MM.1S (cell line): ENCODE measurements around the gene RIN1.
"Not testable (repeated sequence)": the region's sequence is repeated elsewhere in the genome, so short reads cannot be mapped to it uniquely, and the experiment has no call there.

Experiments used
- DNase-seq: peaks from one replicate; pipeline ENCODE4 v3.0.0-alpha.2; 2015
- H2AFZ ChIP-seq: fragments of 300-600 bp; sonication (generic); 2 replicates; pipeline ENCODE4 v1.6.0; 2016; ENCODE audit warnings: antibody characterized with exemption, low read length
- H3F3A ChIP-seq: fragments of 300-600 bp; sonication (generic); 2 replicates; pipeline ENCODE4 v1.6.1; 2016; ENCODE audit warnings: mild to moderate bottlenecking, antibody characterized with exemption, low read length, moderate library complexity, mixed read lengths; ENCODE audit not compliant: insufficient read depth
- H3K27ac ChIP-seq: fragments of 300-600 bp; sonication (generic); 2 replicates; pipeline ENCODE4 v1.5.1; 2016; ENCODE audit warnings: mild to moderate bottlenecking, low read length
- H3K27me3 ChIP-seq: fragments of 300-600 bp; sonication (generic); replicated peaks from 2 replicates; pipeline ENCODE4 v1.6.0; 2016; ENCODE audit warnings: low read length; ENCODE audit not compliant: insufficient read depth
- H3K36me3 ChIP-seq: fragments of 300-600 bp; sonication (generic); replicated peaks from 2 replicates; pipeline ENCODE4 v1.6.1; 2016; ENCODE audit warnings: mild to moderate bottlenecking, low read length, mixed read lengths; ENCODE audit not compliant: insufficient read depth
- H3K4me1 ChIP-seq: fragments of 300-600 bp; sonication (generic); 2 replicates; pipeline ENCODE4 v1.6.1; 2016; ENCODE audit warnings: low read length, mixed read lengths
- H3K4me2 ChIP-seq: fragments of 300-600 bp; sonication (generic); 2 replicates; pipeline ENCODE4 v1.6.0; 2016; ENCODE audit warnings: low read depth, low read length
- H3K4me3 ChIP-seq: fragments of 300-600 bp; sonication (generic); 2 replicates; pipeline ENCODE4 v1.5.1; 2016; ENCODE audit warnings: low read length, mixed read lengths
- H3K79me2 ChIP-seq: fragments of 300-600 bp; sonication (generic); 2 replicates; pipeline ENCODE4 v1.6.1; 2016; ENCODE audit warnings: mixed run types, low read length, mixed read lengths
- H3K9ac ChIP-seq: fragments of 300-600 bp; sonication (generic); 2 replicates; pipeline ENCODE4 v1.6.1; 2016; ENCODE audit warnings: low read length, mixed read lengths
- H3K9me2 ChIP-seq: fragments of 300-600 bp; sonication (generic); replicated peaks from 2 replicates; pipeline ENCODE4 v1.6.1; 2016; ENCODE audit warnings: mild to moderate bottlenecking, low read length, mixed read lengths; ENCODE audit not compliant: insufficient read depth
- H3K9me3 ChIP-seq: fragments of 300-600 bp; sonication (generic); replicated peaks from 2 replicates; pipeline ENCODE4 v1.6.1; 2016; ENCODE audit warnings: mild to moderate bottlenecking, low read length, mixed read lengths; ENCODE audit not compliant: insufficient read depth
- H4K20me1 ChIP-seq: fragments of 300-600 bp; sonication (generic); 2 replicates; pipeline ENCODE4 v1.6.1; 2016; ENCODE audit warnings: mild to moderate bottlenecking, low read length, moderate library complexity, mixed read lengths; ENCODE audit not compliant: insufficient read depth
- CTCF ChIP-seq: fragments of 300-600 bp; sonication (generic); IDR thresholded peaks from 2 replicates; pipeline ENCODE4 v1.5.1; 2016; ENCODE audit warnings: antibody characterized with exemption, low read length, mixed read lengths
- EZH2 ChIP-seq: fragments of 300-600 bp; sonication (generic); optimal IDR thresholded peaks from 2 replicates; pipeline ENCODE3; 2017; ENCODE audit warnings: low read depth, mild to moderate bottlenecking, antibody characterized with exemption, low read length, mixed read lengths
- EZH2phosphoT487 ChIP-seq: fragments of 300-600 bp; sonication (generic); IDR thresholded peaks from 2 replicates; pipeline ENCODE4 v1.6.1; 2018; ENCODE audit warnings: antibody characterized with exemption, low read length

Gene RIN1

GRCh38 chr11:66311965-66312548, 24.2 kb downstream of the RIN1 start:
- H3K36me3 ChIP-seq: no peaks in the 10 kb centered on the region
- no peaks in the 10 kb centered on the region for H3K79me2 ChIP-seq
- peak overlapping the region; percentile 61 for H3K4me2 ChIP-seq
- H3K9ac ChIP-seq: no peak overlapping the region; the same call in 1 of the 2 replicates
- H2AFZ ChIP-seq: peak overlapping the region; percentile 43
- H4K20me1 ChIP-seq: no peaks in the 10 kb centered on the region
- no peaks in the 10 kb centered on the region for H3K4me1 ChIP-seq
- H3K27me3 ChIP-seq: peaks cover 73% of the 10 kb centered on the region
- H3F3A ChIP-seq: no peaks in the 10 kb centered on the region
- H3K4me3 ChIP-seq: peak overlapping the region; percentile 54
- H3K27ac ChIP-seq: peak overlapping the region; percentile 25; the same call in 1 of the 2 replicates
- no peaks in the 10 kb centered on the region for H3K9me2 ChIP-seq
- H3K9me3 ChIP-seq: no peaks in the 10 kb centered on the region
- TF ChIP-seq EZH2 (no peak), EZH2phosphoT487 (no peak), CTCF (peak; percentile 69)
- DNase-seq: peak; percentile 73

GRCh38 chr11:66311470-66311964, 24.7 kb downstream of the RIN1 start:
- DNase-seq: no peak
- Histone ChIP-seq H3K9me2 (no peaks in the 10 kb centered on the region), H3K27me3 (peaks cover 74% of the 10 kb centered on the region), H2AFZ (0 out of 2 replicates have a peak overlapping the region, but pooled peaks have one; percentile 43), H3K4me2 (peak overlapping the region; percentile 61), H3K79me2 (no peaks in the 10 kb centered on the region), H3F3A (no peaks in the 10 kb centered on the region), H4K20me1 (no peaks in the 10 kb centered on the region), H3K36me3 (no peaks in the 10 kb centered on the region), H3K4me3 (peak overlapping the region; percentile 54; the same call in 1 of the 2 replicates), H3K9me3 (no peaks in the 10 kb centered on the region), H3K9ac (no peak overlapping the region), H3K4me1 (no peaks in the 10 kb centered on the region), H3K27ac (no peak overlapping the region)
- no peak for TF ChIP-seq EZH2phosphoT487
- TF ChIP-seq EZH2: no peak
- TF ChIP-seq CTCF: no peak

- H3K36me3 ChIP-seq, H2AFZ ChIP-seq, H3K9me3 ChIP-seq, H3K27ac ChIP-seq, H3F3A ChIP-seq, H4K20me1 ChIP-seq, H3K4me2 ChIP-seq, H3K9ac ChIP-seq, H3K79me2 ChIP-seq, H3K4me1 ChIP-seq, DNase-seq, H3K4me3 ChIP-seq, H3K9me2 ChIP-seq: not testable (repeated sequence)
- H3K27me3 ChIP-seq: peaks cover 73% of the 10 kb centered on the region
These were observed 25.3 kb downstream of the RIN1 start for GRCh38 chr11:66310803-66311440.

DNA sequence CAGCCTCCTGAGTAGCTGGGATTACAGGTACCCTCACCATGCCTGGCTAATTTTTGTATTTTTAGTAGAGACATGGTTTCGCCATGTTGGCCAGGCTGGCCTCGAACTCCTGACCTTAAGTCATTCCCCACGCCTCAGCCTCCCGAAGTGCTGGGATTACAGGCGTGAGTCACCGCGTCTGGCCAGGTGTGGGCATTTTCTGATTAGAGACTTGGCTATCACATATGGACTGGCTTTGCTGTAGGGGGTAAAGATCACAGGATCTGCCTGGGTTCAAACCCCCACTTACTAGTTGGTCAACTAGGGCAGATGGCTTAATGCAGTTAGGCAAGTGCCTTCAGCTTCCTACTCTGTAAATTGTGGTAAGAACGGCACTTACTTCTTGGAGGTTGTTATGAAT, 25.9 kb downstream of the RIN1 start:
- no peaks in the 10 kb centered on the region for H4K20me1 ChIP-seq
- no peak overlapping the region for H3K4me3 ChIP-seq
- H3K36me3 ChIP-seq: no peaks in the 10 kb centered on the region
- H2AFZ ChIP-seq: no peak overlapping the region
- peaks cover 72% of the 10 kb centered on the region for H3K27me3 ChIP-seq
- no peaks in the 10 kb centered on the region for H3K79me2 ChIP-seq
- H3F3A ChIP-seq: no peaks in the 10 kb centered on the region
- H3K4me2 ChIP-seq: no peak overlapping the region
- H3K9me3 ChIP-seq: no peaks in the 10 kb centered on the region
- no peaks in the 10 kb centered on the region for H3K4me1 ChIP-seq
- TF ChIP-seq EZH2 (no peak), EZH2phosphoT487 (no peak), CTCF (no peak)
- no peaks in the 10 kb centered on the region for H3K9me2 ChIP-seq
- H3K27ac ChIP-seq: no peak overlapping the region
- no peak overlapping the region for H3K9ac ChIP-seq
- DNase-seq: no peak
